ENCODE results near the gene LAMA2.

The LAMA2 gene

GRCh38 chr6:129539032-129539431 lies 656.1 kb downstream of the LAMA2 start:
- ATAC-seq: no peak

GRCh38 chr6:129542705-129543104 lies 659.8 kb downstream of the LAMA2 start:
- ATAC-seq: no peak

GRCh38 chr6:129543981-129544380 lies 661.0 kb downstream of the LAMA2 start:
- no peak for ATAC-seq

- ATAC-seq: no peak
Measured at GRCh38 chr6:129544892-129545612, 662.1 kb downstream of the LAMA2 start.

GRCh38 chr6:129546702-129547101 lies 663.8 kb downstream of the LAMA2 start:
- ATAC-seq: no peak

GRCh38 chr6:129551486-129551885 lies 668.5 kb downstream of the LAMA2 start:
- no peak for ATAC-seq

- no peak for ATAC-seq
Measured at GRCh38 chr6:129552413-129552812, 669.5 kb downstream of the LAMA2 start.

- ATAC-seq: no peak
Measured at GRCh38 chr6:129555206-129555832, 672.4 kb downstream of the LAMA2 start.

- no peak for ATAC-seq
Measured at GRCh38 chr6:129558248-129558647, 675.3 kb downstream of the LAMA2 start.

GRCh38 chr6:129565366-129565765 lies 682.4 kb downstream of the LAMA2 start:
- ATAC-seq: no peak

GRCh38 chr6:129565811-129566210 lies 682.9 kb downstream of the LAMA2 start:
- ATAC-seq: no peak
